ENCODE data around the gene ATP13A3. TPM values are rescaled to one million over a fixed set of nuclear protein-coding genes. Genes with fewer than 3 reads are reported as not detected.
"Not testable (repeated sequence)": the region's sequence is repeated elsewhere in the genome, so short reads cannot be mapped to it uniquely, and the experiment has no call there.

Gene ATP13A3
- polyA plus RNA-seq, 3 donors = 94.1 to 114 (median 106) TPM

- no peak for DNase-seq (ENCODE audit: extremely low read depth in 1 of 11, low read depth in 9 of 11, low spot score in 4 of 11)
Measured at GRCh38 chr3:194484614-194485013, 2.2 kb downstream of the ATP13A3 start.

DNA sequence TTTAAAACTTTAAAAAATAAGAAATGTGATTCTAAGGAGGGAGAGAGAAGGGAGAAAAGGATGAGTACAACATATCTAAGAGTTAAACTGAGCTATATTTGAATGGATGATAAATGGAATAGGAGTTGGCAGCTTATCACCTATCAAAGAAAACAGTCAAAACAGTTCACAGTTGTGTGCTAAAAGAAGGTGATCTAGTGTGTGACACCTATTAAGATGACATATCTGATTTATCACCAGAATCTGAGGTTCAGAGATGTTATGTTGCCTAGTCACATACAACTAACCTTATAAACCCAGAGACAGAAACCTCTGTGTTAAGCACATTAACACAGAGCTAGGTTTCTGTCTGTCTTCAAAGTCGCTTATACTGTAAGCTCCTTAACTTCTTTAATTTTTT, 3.0 kb downstream of the ATP13A3 start:
- no peak for DNase-seq (ENCODE audit: extremely low read depth in 1 of 11, low read depth in 9 of 11, low spot score in 4 of 11)

DNA sequence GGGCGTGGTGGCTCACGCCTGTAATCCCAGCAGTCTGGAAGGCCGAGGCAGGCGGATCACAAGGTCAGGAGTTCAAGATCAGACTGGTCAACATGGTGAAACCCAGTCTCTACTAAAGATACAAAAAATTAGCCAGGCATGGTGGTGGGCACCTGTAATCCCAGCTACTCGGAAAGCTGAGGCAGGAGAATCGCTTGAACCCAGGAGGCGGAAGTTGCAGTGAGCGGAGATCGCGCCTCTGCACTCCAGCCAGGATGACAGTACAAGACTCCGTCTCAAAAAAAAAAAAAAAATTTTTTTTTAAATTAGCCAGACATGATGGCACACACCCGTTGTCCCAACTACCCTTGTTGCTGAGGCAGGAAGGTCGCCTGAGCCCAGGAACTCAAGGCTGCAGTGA, 4.0 kb downstream of the ATP13A3 start:
- DNase-seq (ENCODE audit: extremely low read depth in 1 of 11, low read depth in 9 of 11, low spot score in 4 of 11) = not testable (repeated sequence)

GRCh38 chr3:194482196-194482593, 4.6 kb downstream of the ATP13A3 start:
- DNase-seq (ENCODE audit: extremely low read depth in 1 of 11, low read depth in 9 of 11, low spot score in 4 of 11) = no peak

DNA sequence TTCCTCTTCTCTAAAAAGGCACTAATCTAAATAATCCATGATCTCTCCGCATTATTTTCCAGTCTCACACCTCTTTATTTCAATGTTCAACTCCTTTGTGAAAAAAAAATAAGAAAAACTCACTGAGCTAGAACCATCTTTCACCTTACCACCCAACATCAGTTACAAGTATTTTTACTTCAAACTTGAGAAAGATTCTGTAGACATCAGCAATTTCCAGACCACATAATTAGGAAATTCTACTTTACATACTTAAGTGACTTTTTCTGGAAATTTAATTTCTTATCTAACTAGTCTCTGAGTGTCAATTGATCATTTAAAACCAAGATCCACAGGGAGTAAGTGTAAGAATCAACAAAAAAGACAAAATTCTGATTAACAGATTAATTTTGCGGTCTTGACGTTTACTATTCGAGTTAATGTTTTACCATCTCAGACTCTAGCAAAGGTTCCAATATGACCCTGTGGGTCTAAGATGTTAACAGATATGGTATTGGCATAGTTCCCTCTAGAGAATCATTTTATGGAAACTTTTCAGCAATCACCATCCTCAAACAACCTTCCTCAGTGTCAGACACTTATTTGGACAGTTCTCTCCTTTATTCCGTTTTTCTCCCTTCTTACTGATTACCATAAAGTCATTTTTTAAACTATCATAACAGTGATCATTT, 5.1 kb downstream of the ATP13A3 start:
- no peak for DNase-seq (ENCODE audit: extremely low read depth in 1 of 11, low read depth in 9 of 11, low spot score in 4 of 11)

GRCh38 chr3:194481103-194481502, 5.7 kb downstream of the ATP13A3 start:
- no peak for DNase-seq (ENCODE audit: extremely low read depth in 1 of 11, low read depth in 9 of 11, low spot score in 4 of 11)

GRCh38 chr3:194476784-194477183, 10.0 kb downstream of the ATP13A3 start:
- no peak for DNase-seq (ENCODE audit: extremely low read depth in 1 of 11, low read depth in 9 of 11, low spot score in 4 of 11)

GRCh38 chr3:194475978-194476377, 10.8 kb downstream of the ATP13A3 start:
- no peak for DNase-seq (ENCODE audit: extremely low read depth in 1 of 11, low read depth in 9 of 11, low spot score in 4 of 11)

- no peak for DNase-seq (ENCODE audit: extremely low read depth in 1 of 11, low read depth in 9 of 11, low spot score in 4 of 11)
Measured at GRCh38 chr3:194475138-194475932, 11.5 kb downstream of the ATP13A3 start.

- DNase-seq (ENCODE audit: extremely low read depth in 1 of 11, low read depth in 9 of 11, low spot score in 4 of 11) = no peak
Measured at GRCh38 chr3:194474675-194475074, 12.1 kb downstream of the ATP13A3 start.

DNA sequence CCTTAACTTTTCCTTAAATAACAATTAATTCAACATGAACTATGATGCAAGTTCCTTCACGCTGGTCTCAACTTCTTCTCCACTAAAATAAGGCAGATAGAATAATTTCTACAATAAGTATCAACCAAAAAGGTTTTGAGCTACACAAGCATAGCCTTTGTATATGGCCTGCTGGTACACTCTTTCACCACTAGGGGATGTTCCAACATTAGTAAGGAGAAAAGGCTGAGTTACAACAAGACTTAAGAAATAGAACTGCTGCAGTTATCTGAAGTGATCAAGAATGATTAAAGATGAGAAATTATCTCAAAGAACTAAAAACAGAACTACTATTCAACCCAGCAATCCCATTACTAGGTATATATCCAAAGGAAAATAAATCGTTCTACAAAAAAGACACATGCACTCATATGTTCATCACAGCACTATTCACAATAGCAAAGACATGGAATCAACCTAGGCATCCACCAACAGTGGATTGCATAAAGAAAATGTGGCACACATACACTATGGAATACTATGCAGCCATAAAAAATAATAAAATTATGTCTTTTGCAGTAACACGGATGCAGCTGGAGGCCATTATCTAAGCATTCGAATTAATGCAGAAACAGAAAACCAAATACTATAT, 14.4 kb downstream of the ATP13A3 start:
- DNase-seq (ENCODE audit: extremely low read depth in 1 of 11, low read depth in 9 of 11, low spot score in 4 of 11) = peak in 3 of 11 donors; percentile 38 to 54 (median 43)

- no peak for DNase-seq (ENCODE audit: extremely low read depth in 1 of 11, low read depth in 9 of 11, low spot score in 4 of 11)
Measured at GRCh38 chr3:194471863-194472262, 14.9 kb downstream of the ATP13A3 start.

DNA sequence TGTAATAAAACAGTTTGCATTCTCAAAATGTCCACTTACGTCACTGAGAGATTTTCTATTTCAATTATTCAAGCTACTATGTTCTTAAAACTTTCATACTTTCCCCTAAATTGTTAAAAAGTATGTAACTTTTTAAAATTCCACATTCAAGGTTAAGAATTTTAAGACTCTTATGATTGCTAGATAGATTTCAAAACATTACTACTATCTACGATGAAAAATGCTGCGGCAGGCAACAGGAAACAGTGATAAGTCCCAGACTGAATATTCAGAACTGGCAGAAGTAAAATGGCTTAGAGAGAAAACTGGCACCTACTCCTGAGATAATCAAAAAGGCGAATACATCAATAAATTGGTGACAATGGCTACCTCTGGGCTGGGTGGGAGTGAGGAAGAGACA, 16.2 kb downstream of the ATP13A3 start:
- DNase-seq (ENCODE audit: extremely low read depth in 1 of 11, low read depth in 9 of 11, low spot score in 4 of 11) = no peak

- no peak for DNase-seq (ENCODE audit: extremely low read depth in 1 of 11, low read depth in 9 of 11, low spot score in 4 of 11)
Measured at GRCh38 chr3:194469977-194470376, 16.8 kb downstream of the ATP13A3 start.

DNA sequence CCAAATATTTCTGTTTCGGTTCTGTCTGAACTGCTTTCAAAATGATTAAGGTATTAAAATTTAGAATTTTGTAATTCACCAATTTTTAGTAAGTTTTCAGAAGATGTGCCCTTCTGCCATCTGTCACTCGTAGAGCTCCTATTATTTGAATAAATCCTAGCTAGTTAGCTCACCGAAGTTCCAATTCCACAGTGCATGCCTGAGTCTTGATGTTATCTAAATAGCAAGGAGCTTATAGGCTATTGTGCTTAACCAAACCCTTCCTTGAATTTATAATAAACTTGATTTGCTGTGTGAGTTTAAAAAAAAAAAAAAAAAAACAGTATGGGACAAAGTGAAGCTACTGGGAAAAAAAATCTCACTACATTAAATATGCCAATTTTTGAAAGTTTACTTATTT, 18.7 kb downstream of the ATP13A3 start:
- no peak for DNase-seq (ENCODE audit: extremely low read depth in 1 of 11, low read depth in 9 of 11, low spot score in 4 of 11)

- no peak for DNase-seq (ENCODE audit: extremely low read depth in 1 of 11, low read depth in 9 of 11, low spot score in 4 of 11)
Measured at GRCh38 chr3:194466761-194467356, 19.9 kb downstream of the ATP13A3 start.

GRCh38 chr3:194465920-194466570, 20.8 kb downstream of the ATP13A3 start:
- DNase-seq (ENCODE audit: extremely low read depth in 1 of 11, low read depth in 9 of 11, low spot score in 4 of 11) = no peak

GRCh38 chr3:194465246-194465645, 21.6 kb downstream of the ATP13A3 start:
- no peak for DNase-seq (ENCODE audit: extremely low read depth in 1 of 11, low read depth in 9 of 11, low spot score in 4 of 11)

GRCh38 chr3:194464692-194465091, 22.1 kb downstream of the ATP13A3 start:
- DNase-seq (ENCODE audit: extremely low read depth in 1 of 11, low read depth in 9 of 11, low spot score in 4 of 11) = no peak
